ENCODE measurements around the gene NFKBIL1. TPM values are rescaled to one million over a fixed set of nuclear protein-coding genes. Genes with fewer than 3 reads are reported as not detected.
A peak's percentile ranks its signal among the peaks of the same experiment; 100 is the strongest.

Gene NFKBIL1
- total RNA-seq, 3 donors from 2014 or later (not counting 1 experiment from before 2014, with no cell fraction given), result 8.1 to 10.9 (median 10.7) TPM

DNA sequence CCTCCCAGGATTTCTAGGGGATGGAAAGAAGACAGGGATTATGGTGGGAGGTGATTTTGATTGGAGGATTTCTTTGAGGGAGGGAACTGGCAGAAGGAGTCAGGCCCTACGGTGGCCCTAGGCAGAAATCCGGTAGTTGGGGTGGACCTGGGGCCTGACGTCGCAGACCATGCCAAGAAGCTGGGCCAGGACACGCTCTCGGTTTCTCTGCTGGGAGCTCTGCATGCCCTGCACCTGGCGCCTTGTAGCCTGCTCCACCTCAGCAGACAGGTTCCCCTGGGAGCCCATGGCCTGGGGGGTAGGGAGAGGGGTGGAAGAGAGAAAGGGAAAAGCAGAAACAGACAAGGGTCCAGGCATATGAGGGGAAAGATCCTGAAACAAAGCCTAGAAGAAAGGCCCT is 2.1 kb upstream of the NFKBIL1 start:
- Mint-ChIP-seq H3K4me1 (peaks cover 45 to 52% of the 10 kb centered on the region in 2 donors), H3K9me3 (no peaks in the 10 kb centered on the region), H3K4me3 (peak overlapping the region; percentile 41), H3K36me3 (peaks cover 7% of the 10 kb centered on the region), H3K27ac (peak overlapping the region in 1 of 2 donors; percentile 21), H3K27me3 (ENCODE audit: low read depth in 2 of 2) (no peaks in the 10 kb centered on the region)
- Histone ChIP-seq H3K4me1 (ENCODE audit: control insufficient read depth, insufficient read depth, low read length) (peaks cover 34% of the 10 kb centered on the region), H3K9me3 (ENCODE audit: control insufficient read depth, insufficient read depth, low read length) (no peaks in the 10 kb centered on the region), H3K27ac (ENCODE audit: low read length) (no peak overlapping the region), H3K4me3 (ENCODE audit: low read length) (no peak overlapping the region), H3K36me3 (ENCODE audit: control insufficient read depth, insufficient read depth, low read length) (peaks cover under 1% of the 10 kb centered on the region), H3K27me3 (ENCODE audit: control insufficient read depth, insufficient read depth, low read length) (no peaks in the 10 kb centered on the region)
- TF ChIP-seq, protein P1, sequence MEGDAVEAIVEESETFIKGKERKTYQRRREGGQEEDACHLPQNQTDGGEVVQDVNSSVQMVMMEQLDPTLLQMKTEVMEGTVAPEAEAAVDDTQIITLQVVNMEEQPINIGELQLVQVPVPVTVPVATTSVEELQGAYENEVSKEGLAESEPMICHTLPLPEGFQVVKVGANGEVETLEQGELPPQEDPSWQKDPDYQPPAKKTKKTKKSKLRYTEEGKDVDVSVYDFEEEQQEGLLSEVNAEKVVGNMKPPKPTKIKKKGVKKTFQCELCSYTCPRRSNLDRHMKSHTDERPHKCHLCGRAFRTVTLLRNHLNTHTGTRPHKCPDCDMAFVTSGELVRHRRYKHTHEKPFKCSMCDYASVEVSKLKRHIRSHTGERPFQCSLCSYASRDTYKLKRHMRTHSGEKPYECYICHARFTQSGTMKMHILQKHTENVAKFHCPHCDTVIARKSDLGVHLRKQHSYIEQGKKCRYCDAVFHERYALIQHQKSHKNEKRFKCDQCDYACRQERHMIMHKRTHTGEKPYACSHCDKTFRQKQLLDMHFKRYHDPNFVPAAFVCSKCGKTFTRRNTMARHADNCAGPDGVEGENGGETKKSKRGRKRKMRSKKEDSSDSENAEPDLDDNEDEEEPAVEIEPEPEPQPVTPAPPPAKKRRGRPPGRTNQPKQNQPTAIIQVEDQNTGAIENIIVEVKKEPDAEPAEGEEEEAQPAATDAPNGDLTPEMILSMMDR (IDR thresholded peaks at IDR 0.05), result no peak
- intact Hi-C loops (cut with micrococcal nuclease), result loop anchor here (10.0 kb wide), 1 partner anchor 190 kb away; the partner anchor contains the start of gene CLIC1
- DNase-seq (no peak), ATAC-seq (no peak)
- WGBS (ENCODE audit: insufficient coverage), result 95% methylated on average over 7 of the region's 7 CpGs

DNA sequence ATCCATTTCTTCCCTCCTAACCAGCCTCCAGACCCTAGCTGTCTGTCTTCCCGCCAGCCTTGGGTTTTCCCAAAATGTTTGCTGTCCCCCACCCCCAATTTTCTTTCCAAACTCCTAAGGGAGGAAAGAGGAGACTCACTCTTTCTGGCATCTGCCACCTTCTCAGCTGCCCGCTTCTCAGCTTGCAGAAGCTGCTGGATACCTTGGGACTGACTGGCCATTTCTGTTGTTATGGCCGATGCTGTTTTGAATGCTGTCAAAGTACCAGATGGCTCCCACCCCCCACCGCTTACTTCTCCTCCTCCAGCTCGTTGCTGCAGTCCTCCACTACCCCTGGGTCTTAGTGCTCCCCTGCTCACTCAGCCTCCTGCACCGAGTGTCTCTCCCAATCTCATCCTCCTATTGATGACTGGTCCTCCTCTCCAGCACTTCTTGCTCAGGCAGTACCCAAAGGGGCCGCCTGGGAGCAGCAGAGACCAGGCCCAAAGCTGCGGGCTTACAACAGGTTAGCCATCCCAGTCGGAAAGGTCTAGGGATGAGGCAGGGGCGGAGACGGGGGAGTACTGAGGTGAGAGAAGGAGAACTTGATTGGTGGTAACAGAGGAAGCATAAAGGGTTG is 960 bp upstream of the NFKBIL1 start, which contains the start of gene ATP6V1G2:
ATP6V1G2 (minus strand) TSS at position 270 of the 619 bp plus-strand sequence; CDS start at position 221, 49 bp downstream.
- peaks cover 2% of the 10 kb centered on the region for H3K36me3 Mint-ChIP-seq
- H3K9me3 ChIP-seq (ENCODE audit: control insufficient read depth, insufficient read depth, low read length), result no peaks in the 10 kb centered on the region
- peaks cover 38 to 46% of the 10 kb centered on the region in 2 donors for H3K4me1 Mint-ChIP-seq
- intact Hi-C loops (cut with micrococcal nuclease), result loop anchor here (1.0 to 10.0 kb wide), 3 partner anchors 52 to 188 kb away; partner anchors contain the start of genes BAG6 and CLIC1
- ATAC-seq (peak; percentile 50 to 67 (median 56)), DNase-seq (peak; percentile 80 to 89)
- 16% methylated on average over 11 of the region's 11 CpGs for WGBS (ENCODE audit: insufficient coverage)
- H3K27me3 Mint-ChIP-seq (ENCODE audit: low read depth in 2 of 2), result no peaks in the 10 kb centered on the region
- TF ChIP-seq, protein P1 (IDR thresholded peaks at IDR 0.05), result peak; percentile 95
- peaks cover 36% of the 10 kb centered on the region for H3K4me1 ChIP-seq (ENCODE audit: control insufficient read depth, insufficient read depth, low read length)
- H3K36me3 ChIP-seq (ENCODE audit: control insufficient read depth, insufficient read depth, low read length), result no peaks in the 10 kb centered on the region
- peak within 1 kb of the TSS; percentile 87 for H3K27ac ChIP-seq (ENCODE audit: low read length)
- H3K27me3 ChIP-seq (ENCODE audit: control insufficient read depth, insufficient read depth, low read length), result no peaks in the 10 kb centered on the region
- H3K4me3 ChIP-seq (ENCODE audit: low read length), result peak within 1 kb of the TSS; percentile 38
- no peaks in the 10 kb centered on the region for H3K9me3 Mint-ChIP-seq
- H3K27ac Mint-ChIP-seq, result peak within 1 kb of the TSS; percentile 90 to 97
- peak within 1 kb of the TSS; percentile 95 for H3K4me3 Mint-ChIP-seq

GRCh38 chr6:31547727-31548543 is 527 bp downstream of the NFKBIL1 start:
- TF ChIP-seq, protein P1 (IDR thresholded peaks at IDR 0.05), result no peak
- peak overlapping the region; percentile 90 to 97 for H3K27ac Mint-ChIP-seq
- Histone ChIP-seq H3K36me3 (ENCODE audit: control insufficient read depth, insufficient read depth, low read length) (no peaks in the 10 kb centered on the region), H3K27ac (ENCODE audit: low read length) (peak overlapping the region; percentile 87), H3K27me3 (ENCODE audit: control insufficient read depth, insufficient read depth, low read length) (no peaks in the 10 kb centered on the region), H3K4me3 (ENCODE audit: low read length) (peak overlapping the region; percentile 38), H3K4me1 (ENCODE audit: control insufficient read depth, insufficient read depth, low read length) (peaks cover 33% of the 10 kb centered on the region), H3K9me3 (ENCODE audit: control insufficient read depth, insufficient read depth, low read length) (no peaks in the 10 kb centered on the region)
- H3K27me3 Mint-ChIP-seq (ENCODE audit: low read depth in 2 of 2), result no peaks in the 10 kb centered on the region
- H3K9me3 Mint-ChIP-seq, result no peaks in the 10 kb centered on the region
- DNase-seq (no peak), ATAC-seq (no peak)
- 91% methylated on average over 22 of the region's 24 CpGs for WGBS (ENCODE audit: insufficient coverage)
- intact Hi-C loops (cut with micrococcal nuclease), result loop anchor here (1.0 to 10.0 kb wide), 4 partner anchors 33 to 187 kb away; partner anchors contain the start of gene CLIC1
- peaks cover 30 to 37% of the 10 kb centered on the region in 2 donors for H3K4me1 Mint-ChIP-seq
- no peaks in the 10 kb centered on the region for H3K36me3 Mint-ChIP-seq
- peak overlapping the region; percentile 95 for H3K4me3 Mint-ChIP-seq

Measured in natural killer cell (primary cell).